ENCODE measurements around the gene TIAM1. TPM values are rescaled to one million over a fixed set of nuclear protein-coding genes. Genes with fewer than 3 reads are reported as not detected.

Gene TIAM1
- total and polyA plus RNA-seq, 2 of the 8 experiments (the other 6 are each of a cell fraction or from before 2014, with no cell fraction given) = 10.1 to 30.7 TPM

DNA sequence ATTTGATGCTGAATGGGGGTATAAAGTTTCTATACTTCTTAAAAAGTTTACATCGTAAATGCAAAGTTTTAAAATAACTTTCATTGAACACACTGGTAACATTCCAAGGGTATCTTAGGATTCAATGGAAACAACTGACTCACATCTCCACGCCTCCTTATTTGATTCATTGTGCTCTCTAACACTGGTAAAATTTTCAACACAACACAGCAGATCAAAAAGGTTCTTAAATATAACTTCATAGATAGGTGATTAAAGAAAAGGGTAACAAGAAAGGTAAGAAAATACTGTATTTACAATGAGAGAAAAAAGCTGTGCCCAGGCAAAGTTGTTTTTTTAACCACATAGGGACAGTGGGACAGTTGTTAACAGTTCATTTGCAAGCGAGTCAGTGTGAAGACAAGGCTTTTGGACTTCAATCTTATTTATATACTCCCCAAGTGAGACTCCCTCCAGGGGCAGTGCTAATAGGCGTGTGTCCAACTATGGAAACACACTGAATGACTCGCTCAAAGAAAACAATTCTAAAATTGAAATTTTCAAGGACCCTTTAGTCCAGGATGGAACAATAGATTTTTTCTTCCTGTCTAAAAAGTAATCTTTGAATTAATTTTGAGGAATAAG lies 140.5 kb downstream of the TIAM1 start (continued):
- no peak for TF ChIP-seq CHD7 (IDR thresholded peaks at IDR 0.05; ENCODE audit: insufficient replicate concordance, low read length)
